NCI-H774 (cell line): ENCODE results near the gene SPINK1.
"Not testable (repeated sequence)": the region's sequence is repeated elsewhere in the genome, so short reads cannot be mapped to it uniquely, and the experiment has no call there.

ENCODE experiments used
- DNase-seq: peaks from one replicate; lab custom pipeline; 2025; lab: John Stamatoyannopoulos, UW

SPINK1 gene

DNA sequence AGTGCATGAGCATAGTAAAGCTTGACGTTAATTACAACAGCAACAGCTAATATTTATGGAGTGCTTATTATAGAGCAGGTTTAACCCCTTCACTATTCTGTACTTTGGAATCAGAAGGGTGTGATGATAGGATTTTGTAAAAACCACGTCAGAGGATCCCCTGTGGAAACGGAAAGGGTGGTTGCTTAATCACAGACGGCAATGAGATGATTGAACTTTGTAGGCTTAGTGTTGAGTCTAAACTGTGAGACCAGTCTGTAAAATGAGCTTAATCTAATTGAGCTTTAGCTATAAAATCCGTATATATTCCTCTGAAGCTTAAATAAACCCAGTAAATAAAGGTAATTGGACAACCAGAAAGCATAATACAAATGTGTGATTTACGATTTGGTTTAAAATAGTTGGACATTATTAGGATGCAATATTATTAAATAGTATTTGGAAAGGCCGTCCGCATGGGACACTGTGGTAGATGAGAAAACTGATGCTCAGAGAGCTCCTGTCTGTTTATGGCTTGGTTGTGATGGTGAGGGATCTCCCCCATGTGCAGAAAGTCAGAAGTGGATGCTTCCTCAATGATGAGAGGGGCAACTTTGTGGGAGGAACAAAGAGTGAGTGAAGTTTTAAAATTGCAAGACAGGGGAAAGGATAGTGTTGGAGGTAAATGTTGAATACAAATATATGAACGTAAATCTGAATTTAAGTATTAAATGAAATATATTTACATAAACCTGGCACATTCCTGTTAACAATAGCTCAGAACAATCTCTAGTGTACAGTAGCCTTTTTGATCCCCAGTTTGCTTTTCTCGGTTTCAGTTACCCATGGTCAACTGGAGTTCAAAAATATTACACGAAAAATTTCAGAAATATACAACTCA is 23.7 kb upstream of the SPINK1 start:
- DNase-seq, result no peak

DNA sequence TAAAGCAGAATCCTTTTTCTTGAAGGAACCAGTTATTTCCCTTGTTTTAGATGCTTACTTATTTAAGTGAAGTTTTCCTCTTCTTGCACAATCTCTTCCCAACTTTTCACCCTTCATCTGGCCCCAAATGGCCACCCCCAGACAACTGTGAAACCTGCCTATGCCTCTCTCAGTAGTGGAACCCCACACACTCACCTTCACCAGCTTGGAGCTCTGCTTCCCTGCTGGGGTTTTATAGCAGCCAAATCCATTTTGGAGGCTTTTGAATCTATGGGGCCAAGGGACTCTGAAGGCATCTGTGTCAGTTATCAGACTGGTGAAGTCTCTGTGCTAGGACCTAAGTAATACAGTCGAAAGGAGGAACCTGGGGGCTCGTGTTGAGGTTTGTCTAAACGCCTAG is 22.9 kb upstream of the SPINK1 start:
- no peak for DNase-seq

DNA sequence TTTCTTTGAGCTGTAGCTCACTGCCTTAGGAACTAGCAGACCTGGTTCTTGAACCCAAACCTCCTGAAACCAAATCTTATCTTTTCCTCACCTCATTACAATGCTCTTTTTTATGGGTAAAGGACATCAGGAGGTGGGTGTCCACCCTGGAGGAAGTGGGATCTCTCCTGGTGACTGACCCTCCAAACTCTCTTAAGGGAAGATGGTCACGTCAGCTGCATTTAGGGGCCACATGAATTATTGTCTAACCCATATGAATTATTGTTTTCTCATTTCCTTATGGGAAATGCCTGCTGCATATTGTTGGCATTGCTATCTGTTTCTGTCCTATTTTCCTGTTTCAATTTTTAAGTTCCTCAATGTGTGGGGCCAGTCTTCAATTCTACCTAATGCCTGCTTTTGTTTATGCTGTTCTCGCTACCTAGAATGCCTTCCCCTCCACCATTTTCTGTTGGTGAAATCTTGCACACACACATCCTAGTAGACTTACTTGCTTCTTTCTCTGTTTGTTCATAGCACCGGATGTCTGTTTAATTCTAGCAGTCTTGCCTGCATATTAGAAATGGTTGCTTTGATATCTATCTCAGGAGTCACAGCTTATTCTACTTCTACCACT is 22.0 kb upstream of the SPINK1 start:
- DNase-seq, result no peak

DNA sequence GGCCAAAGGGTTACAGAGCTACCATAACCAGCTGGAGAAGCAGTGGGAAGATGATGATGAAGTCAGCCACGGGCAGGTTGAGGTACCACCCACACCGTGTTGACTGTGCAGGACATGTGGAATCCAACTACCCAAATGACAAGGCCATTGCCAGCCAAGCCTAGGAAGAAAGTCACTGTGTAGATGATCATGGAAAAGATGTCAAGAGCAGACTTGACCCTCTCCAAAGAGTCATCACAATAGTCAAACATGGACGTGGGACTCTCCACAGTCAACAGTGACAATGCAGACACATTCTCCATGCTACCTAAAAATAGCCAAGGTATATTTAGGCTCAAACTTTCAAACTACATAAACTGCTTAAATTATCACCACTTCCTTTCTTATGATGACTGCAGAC is 20.9 kb upstream of the SPINK1 start:
- no peak for DNase-seq

DNA sequence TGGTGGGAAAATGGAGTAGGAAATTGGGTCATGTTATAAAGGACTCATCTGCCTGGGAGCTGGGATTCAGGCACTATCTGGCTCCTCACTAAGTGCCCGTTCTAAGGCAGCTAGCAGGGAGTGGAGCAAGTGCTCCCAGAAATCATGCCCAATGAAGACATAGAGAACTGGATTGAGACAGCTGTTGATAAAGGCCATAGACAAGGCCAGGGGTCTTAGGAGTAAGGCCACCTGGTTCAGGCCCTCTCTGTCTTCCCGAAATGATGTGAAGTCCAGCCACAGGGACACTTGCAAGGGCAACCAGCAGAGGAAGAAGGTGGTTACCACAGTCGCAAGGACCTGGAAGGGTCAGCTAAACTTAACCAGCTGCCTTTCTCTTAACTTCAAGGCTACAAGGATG is 20.1 kb upstream of the SPINK1 start:
- DNase-seq, result no peak

DNA sequence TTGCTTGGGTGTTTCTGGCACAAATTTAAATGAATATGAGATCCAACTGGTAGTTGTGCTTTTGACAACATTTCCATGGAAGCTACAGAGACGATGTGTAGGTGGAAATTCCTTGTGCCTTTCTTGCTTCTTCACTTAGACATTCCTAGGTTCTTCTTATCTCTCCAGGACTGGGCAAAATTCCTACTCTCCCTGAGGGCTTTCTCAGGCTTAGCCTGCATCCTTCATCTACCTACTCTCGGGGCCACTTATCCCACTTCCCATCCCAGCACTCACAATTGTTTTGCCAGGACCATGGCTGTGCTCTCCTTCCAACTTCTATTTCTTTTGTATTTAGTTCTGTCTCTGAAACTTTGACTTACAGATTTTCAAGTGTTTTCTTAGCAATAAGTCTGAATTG is 17.8 kb upstream of the SPINK1 start:
- DNase-seq, result no peak

DNA sequence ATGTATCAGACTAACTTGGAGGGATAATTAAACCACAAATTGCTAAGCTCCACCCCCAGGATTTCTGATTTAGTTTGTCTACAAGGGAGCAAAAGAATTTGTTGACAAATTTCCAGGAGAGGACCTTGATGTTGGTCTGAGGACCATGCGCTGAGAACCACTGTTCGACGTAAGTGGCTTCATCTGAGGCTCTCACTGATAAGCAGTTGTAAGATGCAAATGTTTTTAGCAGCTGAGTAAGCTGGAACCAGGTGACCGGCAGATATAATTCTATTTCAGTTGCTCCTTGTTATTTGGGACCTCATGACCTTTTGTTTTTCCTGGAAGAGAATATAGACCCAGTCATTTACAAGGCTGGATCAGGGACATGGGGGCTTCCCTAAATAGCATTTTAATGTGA is 14.1 kb upstream of the SPINK1 start:
- DNase-seq, result no peak

DNA sequence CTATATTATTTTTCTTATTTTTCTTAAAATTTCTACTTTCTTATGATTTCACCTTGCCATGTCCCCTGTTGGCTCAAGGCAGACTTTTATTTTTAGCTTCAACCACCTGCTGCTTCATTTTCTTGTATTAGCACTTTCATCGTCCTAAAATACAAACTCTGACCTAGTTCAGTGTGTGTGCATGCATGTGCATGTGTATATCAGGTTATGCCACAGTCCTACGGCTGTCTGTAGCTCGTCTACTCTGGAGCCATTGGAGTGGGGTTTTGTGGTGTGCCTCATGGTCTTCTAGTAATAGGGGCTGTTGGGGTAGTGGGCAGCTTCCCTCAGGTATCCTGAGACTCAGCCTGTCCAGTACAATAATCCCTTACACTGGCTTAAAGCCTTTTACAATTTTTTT is 13.4 kb upstream of the SPINK1 start:
- no peak for DNase-seq

DNA sequence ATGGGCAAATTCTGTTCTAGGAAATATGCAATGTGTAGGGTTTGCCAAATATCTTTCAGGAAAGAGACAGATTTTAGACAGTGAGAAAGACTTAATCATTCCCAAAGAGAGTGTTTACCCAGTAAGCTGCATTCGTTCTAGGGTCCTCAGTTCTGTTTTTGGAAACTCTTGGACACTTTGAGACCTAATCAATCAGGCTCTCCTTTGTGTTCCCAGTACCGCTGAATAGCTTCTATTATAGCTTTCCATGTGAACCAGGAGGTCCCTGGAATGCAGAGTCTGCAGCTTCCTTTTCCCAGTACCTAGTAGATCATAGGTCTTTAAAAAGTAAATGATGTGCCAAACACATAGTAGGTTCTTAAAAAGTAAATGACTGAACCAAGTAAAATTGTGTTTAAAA is 11.4 kb upstream of the SPINK1 start:
- no peak for DNase-seq

DNA sequence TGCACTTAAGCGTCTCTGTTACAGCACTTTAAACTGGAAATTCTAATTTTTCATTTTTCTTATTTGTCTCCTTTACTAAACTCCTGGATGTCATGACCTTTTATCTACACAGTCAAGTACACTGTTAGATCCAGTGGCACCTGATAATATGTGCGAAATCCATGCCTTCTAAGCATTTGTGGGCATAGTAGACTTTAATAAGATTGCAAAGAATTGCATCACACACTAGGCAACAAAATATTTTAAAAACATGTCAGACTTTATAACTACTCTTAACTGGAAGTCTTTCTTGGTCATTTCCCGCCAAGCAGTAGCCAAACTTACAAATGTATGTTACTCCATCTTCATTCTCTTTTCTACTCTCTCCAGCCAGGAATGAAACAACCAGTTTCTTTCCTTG is 5.0 kb upstream of the SPINK1 start:
- no peak for DNase-seq

DNA sequence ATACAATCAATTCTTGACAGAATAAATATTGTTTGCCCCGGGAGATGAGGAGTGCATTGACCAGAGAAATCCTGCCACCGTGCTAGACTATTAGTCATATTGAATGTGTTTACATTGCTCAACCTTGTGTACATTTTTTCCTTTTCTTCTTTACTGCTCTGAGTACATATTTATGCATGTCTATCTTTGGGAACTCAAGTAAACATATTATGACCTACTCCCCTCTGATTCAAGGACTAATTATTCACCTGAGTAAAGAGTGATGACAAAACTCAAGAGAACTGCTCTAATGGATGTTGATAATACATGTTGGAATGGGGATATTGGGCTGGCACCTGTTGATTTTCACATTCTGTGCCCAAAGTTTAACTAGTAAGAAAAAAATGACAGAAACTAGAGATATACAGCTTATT is 3.9 kb upstream of the SPINK1 start:
- peak; percentile 88 for DNase-seq

DNA sequence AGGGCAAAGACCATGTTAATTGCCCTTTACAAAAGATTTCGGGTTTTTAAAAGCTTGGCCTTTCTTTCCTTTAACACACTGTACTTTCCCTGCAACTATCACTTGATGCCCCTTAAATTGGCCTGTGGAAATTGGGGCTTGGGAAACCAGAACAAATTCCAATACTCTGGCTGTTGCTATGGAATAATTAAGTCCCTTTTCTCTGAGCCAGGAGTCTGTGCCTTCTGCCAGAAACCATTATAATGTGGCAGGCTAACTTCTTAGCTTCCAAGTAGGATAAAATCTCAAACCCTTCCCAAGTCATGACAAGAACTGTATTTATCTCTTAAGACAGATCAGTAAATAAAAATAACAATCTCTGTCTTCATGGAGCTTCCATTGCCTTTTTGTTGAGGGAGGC is 1.1 kb upstream of the SPINK1 start:
- DNase-seq, result no peak

DNA sequence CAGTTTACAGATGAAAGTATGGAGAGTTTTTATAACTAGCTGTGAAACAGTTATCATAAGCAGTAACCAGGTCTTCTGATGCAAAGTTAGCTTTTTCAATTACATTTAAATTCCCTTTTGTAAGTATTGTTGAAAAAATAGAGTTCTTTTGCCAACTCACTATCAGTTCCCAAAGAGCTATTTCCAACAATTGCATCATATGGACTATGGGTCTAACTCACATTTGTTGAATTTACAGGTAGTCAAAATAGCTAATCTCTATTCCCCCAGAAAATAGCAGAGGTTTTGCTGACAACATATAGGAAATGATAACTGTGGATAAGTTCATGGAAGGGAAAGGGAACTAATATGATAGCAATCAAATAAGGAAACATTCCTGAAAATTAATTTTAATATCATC is 1.4 kb downstream of the SPINK1 start:
- DNase-seq, result no peak

DNA sequence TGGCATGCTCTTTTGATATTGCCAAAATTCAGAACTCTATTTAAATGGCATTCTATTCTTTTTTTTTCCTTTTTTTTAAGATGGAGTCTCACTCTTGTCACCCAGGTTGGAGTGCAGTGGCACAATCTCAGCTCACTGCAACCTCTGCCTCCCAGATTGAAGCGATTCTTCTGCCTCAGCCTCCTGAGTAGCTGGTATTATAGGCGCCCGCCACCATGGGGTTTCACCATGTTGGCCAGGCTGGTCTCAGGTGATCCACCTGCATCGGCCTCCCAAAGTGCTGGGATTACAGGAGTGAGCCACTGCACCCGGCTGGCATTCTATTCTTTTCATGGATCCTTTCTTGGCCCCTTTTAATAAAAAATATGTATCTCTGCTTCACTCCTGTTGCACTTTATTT is 4.5 kb downstream of the SPINK1 start:
- not testable (repeated sequence) for DNase-seq

DNA sequence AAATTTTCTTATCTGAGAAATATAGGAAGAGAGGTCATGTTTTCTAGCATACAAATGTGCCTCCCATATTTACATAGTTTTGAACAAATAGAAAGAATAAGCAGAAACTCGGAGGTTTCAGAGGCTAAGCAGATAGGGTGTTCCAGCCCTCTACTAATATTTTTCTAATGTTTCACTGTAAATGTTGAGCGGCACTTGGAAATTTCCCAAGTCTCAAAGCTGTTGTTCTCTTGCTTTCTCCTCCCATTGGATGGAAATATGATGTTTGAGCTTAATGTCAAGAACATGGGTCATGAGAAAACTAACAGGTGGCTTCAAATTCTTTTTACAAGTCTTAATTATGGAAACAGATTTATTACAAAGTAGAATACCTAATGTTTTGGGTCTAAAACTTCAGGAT is 5.1 kb downstream of the SPINK1 start:
- no peak for DNase-seq

DNA sequence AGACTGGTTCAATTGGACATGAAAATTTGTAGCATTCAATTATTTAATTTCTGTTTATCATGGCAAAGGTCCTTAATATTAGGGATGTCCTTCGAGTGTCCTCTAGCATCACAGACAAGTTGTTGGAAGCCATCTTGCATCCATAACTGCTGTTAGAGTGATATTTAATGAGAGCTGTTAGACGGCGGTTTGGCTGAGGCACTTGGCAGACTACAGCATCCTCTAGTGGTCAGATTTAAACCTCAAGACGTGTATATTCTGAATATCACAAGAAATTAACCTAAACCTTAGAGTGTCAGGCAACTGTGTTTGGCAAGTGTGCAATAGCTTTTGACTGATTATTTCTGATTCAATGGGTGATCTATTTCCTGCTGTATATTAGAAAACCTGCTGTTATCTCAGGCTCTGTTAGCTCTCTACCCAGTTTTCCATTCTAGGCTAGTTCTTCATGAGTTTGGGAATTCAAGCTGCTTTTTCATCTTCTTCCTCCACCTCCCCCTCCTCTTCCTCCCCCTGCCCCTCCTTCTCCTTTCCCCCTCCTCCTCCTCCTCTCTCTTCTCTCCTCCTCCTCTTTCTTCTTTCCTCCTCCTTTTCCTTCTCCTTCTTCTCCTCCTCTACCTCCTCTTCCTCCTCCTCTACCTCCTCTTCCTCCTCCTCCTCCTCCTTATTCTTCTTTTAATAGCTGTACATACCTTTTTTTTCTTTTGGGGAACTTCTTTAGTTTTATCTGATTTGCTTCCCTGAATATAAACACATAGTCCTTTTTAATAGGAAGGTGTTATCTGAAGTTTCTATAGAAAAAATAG is 8.6 kb downstream of the SPINK1 start:
- DNase-seq, result peak; percentile 73

DNA sequence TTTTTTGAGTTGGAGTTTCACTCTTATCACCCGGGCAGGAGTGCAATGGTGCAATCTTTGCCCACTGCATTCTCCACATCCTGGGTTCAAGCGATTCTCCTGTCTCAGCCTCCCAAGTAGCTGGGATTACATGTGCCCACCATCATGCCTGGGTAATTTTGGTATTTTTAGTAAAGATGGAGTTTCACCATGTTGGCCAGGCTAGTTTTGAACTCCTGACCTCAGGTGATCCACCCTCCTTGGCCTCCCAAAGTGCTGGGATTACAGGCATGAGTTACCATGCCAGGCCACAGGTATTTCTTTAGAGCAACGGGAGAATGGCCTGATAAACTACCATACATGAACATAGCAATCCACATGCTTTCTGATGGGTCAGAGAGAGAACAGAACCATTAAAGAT is 9.2 kb downstream of the SPINK1 start:
- DNase-seq, result not testable (repeated sequence)

DNA sequence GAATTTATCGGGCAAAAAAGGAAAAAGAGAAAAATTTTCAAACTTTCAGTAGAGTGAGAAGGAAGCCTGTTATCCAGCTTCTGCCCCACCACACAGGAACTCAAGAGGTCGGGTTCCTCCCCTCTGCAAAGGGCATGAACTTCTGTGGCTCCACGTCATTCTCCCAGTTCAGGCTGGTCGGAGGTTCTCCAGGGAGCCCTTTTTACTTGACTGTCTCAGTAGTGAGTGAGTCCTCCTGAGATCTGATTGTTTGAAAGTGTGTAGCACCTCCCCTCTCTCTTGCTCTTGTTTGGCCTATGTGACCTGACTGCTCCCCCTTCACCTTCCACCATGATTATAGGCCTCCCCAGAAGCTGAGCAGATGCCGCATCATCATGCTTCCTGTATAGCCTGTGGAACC is 9.7 kb downstream of the SPINK1 start:
- DNase-seq, result no peak

DNA sequence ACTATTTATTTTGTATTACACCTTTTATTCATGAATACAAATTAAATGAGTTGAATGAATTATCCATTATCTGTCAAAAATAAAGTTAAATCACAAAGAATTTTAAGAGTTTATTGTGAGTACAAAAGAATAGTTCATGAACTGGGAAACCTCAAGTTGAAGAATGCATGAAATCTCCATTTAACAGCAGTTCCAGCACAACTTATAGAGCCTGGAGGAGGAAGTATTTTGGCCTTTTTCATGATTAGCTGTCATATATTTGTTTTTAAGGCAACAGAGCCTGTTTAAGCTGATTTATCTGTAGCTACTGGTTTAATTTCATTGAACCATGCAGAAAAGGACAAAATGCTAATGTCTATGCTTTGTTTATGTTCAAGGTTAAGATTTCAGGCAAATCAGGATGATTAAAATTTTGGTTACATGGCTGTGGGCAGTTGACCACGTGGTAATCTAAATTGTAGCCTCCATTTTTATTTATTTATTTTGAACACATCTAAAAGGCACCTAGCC is 12.2 kb downstream of the SPINK1 start:
- DNase-seq, result no peak

DNA sequence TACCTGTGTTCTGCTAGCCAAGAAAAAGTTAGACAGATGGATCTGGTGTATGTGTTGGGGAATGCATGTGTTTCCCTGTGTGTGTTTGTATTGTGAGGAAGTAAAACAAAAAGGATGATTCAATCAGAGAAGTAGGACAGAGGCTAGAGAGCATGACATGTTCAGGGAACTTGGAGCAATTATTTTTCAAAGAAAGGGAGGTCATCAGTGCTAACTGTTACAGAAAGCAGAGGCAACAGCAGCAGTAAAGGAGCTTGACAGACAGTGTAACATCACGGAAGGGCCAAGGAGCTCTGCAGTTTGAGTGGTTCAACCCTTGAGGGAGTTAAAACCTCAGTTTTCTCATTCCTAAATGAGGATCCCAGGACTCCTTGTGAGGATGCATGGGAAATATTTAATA is 13.2 kb downstream of the SPINK1 start:
- DNase-seq, result no peak

DNA sequence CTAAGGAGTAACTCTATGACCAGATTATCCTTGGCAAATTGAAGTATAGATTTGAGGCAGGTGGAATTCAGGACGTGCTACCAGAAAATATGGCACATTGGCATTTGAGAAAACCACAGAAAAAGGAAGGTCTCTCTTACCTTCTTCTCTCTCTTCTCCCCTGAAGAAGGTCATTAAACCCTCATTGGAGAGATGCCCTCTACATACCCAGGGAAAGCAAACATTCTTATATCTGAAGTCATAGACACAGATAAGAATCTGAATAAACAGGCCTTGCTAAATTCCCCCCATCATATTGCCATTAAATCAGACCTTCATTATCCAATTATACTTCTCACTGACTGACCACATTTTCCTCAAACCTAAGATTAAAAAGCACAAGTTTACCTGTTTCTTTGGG is 17.8 kb downstream of the SPINK1 start:
- no peak for DNase-seq

DNA sequence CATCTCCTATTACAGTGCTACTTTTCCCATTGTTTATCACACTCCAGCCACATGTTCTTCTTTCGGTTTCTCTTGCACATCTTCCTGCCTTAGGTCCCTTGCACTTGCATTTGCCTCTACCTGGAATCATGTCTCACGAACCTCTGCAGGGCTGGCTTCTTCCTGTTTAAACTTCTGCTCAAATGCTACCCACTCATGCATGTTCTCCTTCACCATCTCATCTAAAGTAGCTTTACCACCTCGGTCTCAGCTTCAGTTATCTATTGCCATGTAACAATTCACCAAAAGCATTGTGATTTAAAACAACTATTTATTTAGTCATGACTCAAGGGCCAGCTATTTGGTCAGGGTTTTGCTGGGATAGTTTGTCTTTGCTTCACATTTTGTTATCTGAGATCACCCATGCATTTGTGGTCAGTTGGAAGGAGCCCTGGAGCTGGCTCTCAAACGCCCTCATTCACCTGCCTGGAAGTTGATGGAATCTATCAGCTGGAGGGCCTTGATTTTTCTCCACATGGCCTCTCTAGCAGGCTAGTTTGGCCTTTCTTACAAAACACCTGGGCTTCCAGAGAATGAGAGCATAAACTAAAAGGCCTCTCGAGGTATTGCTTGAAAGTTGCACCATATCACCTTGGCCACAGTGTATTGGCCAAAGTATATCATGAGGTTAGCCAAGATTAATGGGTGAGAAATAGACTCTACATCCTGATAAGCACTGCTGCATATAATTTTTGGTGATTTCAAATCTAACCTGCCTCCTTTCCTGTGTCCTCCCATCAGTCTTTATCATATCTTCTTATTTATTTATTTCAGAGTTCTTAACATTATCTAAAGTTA is 21.4 kb downstream of the SPINK1 start:
- DNase-seq, result no peak
